SU-DHL-6 (cell line): ENCODE measurements around the gene FOXO3.

ENCODE experiments used
- EZH2phosphoT487 ChIP-seq: fragments of 200-600 bp; sonication (generic), shearing (Covaris generic); conservative IDR thresholded peaks from 2 replicates; pipeline ENCODE4 v1.6.1; 2018; ENCODE audit warnings: mild to moderate bottlenecking, antibody characterized with exemption, low read length, moderate library complexity, mixed read lengths
- TF ChIP-seq, protein P1 (sequence below): fragments of 200-600 bp; sonication (generic); IDR thresholded peaks from one replicate; pipeline ENCODE4 v1.5.1; 2017; ENCODE audit warnings: antibody characterized with exemption, mild to moderate bottlenecking, low read length, moderate library complexity; ENCODE audit not compliant: insufficient read depth, poor library complexity, severe bottlenecking

DNA sequence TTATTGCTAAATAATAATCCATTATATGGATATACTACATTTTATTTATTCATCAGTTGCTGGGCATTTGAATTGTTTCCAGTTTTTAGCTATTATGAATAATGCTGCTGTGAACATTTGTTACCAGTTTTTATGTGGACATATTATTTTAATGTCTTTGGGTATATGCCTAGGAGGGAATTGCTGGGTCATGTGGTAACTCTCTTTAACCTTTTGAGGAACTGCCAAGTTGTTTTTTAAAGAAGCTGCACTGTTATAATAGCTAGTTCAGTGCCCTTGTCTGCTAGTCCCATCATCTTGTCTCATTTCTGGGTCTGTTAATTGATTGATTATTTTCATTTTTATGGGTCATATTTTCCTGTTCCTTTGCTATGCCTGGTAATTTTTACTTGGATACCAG is 56.3 kb downstream of the FOXO3 start:
- TF ChIP-seq, protein P1, sequence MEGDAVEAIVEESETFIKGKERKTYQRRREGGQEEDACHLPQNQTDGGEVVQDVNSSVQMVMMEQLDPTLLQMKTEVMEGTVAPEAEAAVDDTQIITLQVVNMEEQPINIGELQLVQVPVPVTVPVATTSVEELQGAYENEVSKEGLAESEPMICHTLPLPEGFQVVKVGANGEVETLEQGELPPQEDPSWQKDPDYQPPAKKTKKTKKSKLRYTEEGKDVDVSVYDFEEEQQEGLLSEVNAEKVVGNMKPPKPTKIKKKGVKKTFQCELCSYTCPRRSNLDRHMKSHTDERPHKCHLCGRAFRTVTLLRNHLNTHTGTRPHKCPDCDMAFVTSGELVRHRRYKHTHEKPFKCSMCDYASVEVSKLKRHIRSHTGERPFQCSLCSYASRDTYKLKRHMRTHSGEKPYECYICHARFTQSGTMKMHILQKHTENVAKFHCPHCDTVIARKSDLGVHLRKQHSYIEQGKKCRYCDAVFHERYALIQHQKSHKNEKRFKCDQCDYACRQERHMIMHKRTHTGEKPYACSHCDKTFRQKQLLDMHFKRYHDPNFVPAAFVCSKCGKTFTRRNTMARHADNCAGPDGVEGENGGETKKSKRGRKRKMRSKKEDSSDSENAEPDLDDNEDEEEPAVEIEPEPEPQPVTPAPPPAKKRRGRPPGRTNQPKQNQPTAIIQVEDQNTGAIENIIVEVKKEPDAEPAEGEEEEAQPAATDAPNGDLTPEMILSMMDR = no peak
- no peak for TF ChIP-seq EZH2phosphoT487
